ENCODE measurements around the gene CDC16.
"Not testable (repeated sequence)": the region's sequence is repeated elsewhere in the genome, so short reads cannot be mapped to it uniquely, and the experiment has no call there.

CDC16 gene

GRCh38 chr13:114234645-114235421, at the start of gene CDC16:
CDC16 (plus strand) TSS chr13:114234897; CDS start chr13:114235085, 188 bp downstream.
- DNase-seq (ENCODE audit: low read depth in 2 of 2, low spot score in 1 of 2), result peak; percentile 68 to 82

- no peak for DNase-seq (ENCODE audit: low read depth in 2 of 2, low spot score in 1 of 2)
Measured at GRCh38 chr13:114185182-114185971, 49.3 kb upstream of the CDC16 start.

GRCh38 chr13:114194853-114195252, 39.8 kb upstream of the CDC16 start:
- no peak for DNase-seq (ENCODE audit: low read depth in 2 of 2, low spot score in 1 of 2)

GRCh38 chr13:114196629-114197028, 38.1 kb upstream of the CDC16 start:
- no peak for DNase-seq (ENCODE audit: low read depth in 2 of 2, low spot score in 1 of 2)

- no peak for DNase-seq (ENCODE audit: low read depth in 2 of 2, low spot score in 1 of 2)
Measured at GRCh38 chr13:114198556-114198955, 36.1 kb upstream of the CDC16 start.

GRCh38 chr13:114199526-114199925, 35.2 kb upstream of the CDC16 start:
- not testable (repeated sequence) for DNase-seq (ENCODE audit: low read depth in 2 of 2, low spot score in 1 of 2)

GRCh38 chr13:114199954-114200353, 34.7 kb upstream of the CDC16 start:
- no peak for DNase-seq (ENCODE audit: low read depth in 2 of 2, low spot score in 1 of 2)

- no peak for DNase-seq (ENCODE audit: low read depth in 2 of 2, low spot score in 1 of 2)
Measured at GRCh38 chr13:114200399-114200911, 34.2 kb upstream of the CDC16 start.

- no peak for DNase-seq (ENCODE audit: low read depth in 2 of 2, low spot score in 1 of 2)
Measured at GRCh38 chr13:114202581-114202980, 32.1 kb upstream of the CDC16 start.

GRCh38 chr13:114203536-114203935, 31.2 kb upstream of the CDC16 start:
- DNase-seq (ENCODE audit: low read depth in 2 of 2, low spot score in 1 of 2), result no peak

- DNase-seq (ENCODE audit: low read depth in 2 of 2, low spot score in 1 of 2), result no peak
Measured at GRCh38 chr13:114204894-114205293, 29.8 kb upstream of the CDC16 start.

GRCh38 chr13:114208134-114208533, 26.6 kb upstream of the CDC16 start:
- DNase-seq (ENCODE audit: low read depth in 2 of 2, low spot score in 1 of 2), result no peak

- DNase-seq (ENCODE audit: low read depth in 2 of 2, low spot score in 1 of 2), result no peak
Measured at GRCh38 chr13:114211446-114212157, 23.1 kb upstream of the CDC16 start.

GRCh38 chr13:114212158-114212495, 22.6 kb upstream of the CDC16 start:
- DNase-seq (ENCODE audit: low read depth in 2 of 2, low spot score in 1 of 2), result no peak

GRCh38 chr13:114213980-114214379, 20.7 kb upstream of the CDC16 start:
- DNase-seq (ENCODE audit: low read depth in 2 of 2, low spot score in 1 of 2), result no peak

- DNase-seq (ENCODE audit: low read depth in 2 of 2, low spot score in 1 of 2), result no peak
Measured at GRCh38 chr13:114219392-114219791, 15.3 kb upstream of the CDC16 start.

GRCh38 chr13:114222461-114222968, 12.2 kb upstream of the CDC16 start:
- no peak for DNase-seq (ENCODE audit: low read depth in 2 of 2, low spot score in 1 of 2)

- no peak for DNase-seq (ENCODE audit: low read depth in 2 of 2, low spot score in 1 of 2)
Measured at GRCh38 chr13:114224201-114224600, 10.5 kb upstream of the CDC16 start.

GRCh38 chr13:114225610-114226009, 9.1 kb upstream of the CDC16 start:
- DNase-seq (ENCODE audit: low read depth in 2 of 2, low spot score in 1 of 2), result no peak

- no peak for DNase-seq (ENCODE audit: low read depth in 2 of 2, low spot score in 1 of 2)
Measured at GRCh38 chr13:114226088-114226487, 8.6 kb upstream of the CDC16 start.

- DNase-seq (ENCODE audit: low read depth in 2 of 2, low spot score in 1 of 2), result peak; percentile 67 to 75
Measured at GRCh38 chr13:114226699-114227323, 7.9 kb upstream of the CDC16 start.
